ENCODE measurements around the gene AK9. TPM values are rescaled to one million over a fixed set of nuclear protein-coding genes. Genes with fewer than 3 reads are reported as not detected.

AK9 gene
- total and polyA plus RNA-seq, 12 donors: 1.9 to 9.9 (median 5.4) TPM

GRCh38 chr6:109612268-109612667 lies 78.7 kb downstream of the AK9 start:
- 42 to 74% (median 57%) methylated on average over 1 of the region's 1 CpG for WGBS, 4 donors
- intact Hi-C loops (cut with DNase I): no loop called here

GRCh38 chr6:109611502-109611901 lies 79.5 kb downstream of the AK9 start:
- WGBS, 4 donors: 93 to 98% (median 95%) methylated on average over 1 of the region's 1 CpG

More at GRCh38 chr6:109612268-109612667, 78.7 kb downstream of the AK9 start:
- H3K27ac ChIP-seq: no peak overlapping the region
- no peak overlapping the region for H3K4me3 ChIP-seq
- TF ChIP-seq POLR2A (IDR thresholded peaks at IDR 0.05) (no peak), CTCF (IDR thresholded peaks at IDR 0.05) (no peak)
- H3K27me3 ChIP-seq: no peaks in the 10 kb centered on the region
- no peak for DNase-seq
- no peaks in the 10 kb centered on the region for H3K9me3 ChIP-seq (replicated peaks in 1 of 3)
- H3K4me1 ChIP-seq (replicated peaks in 1 of 2): no peaks in the 10 kb centered on the region
- H3K36me3 ChIP-seq (replicated peaks in 1 of 2): no peaks in the 10 kb centered on the region

GRCh38 chr6:109610590-109610989 lies 80.4 kb downstream of the AK9 start:
- DNase-seq: no peak
- Histone ChIP-seq H3K4me1 (replicated peaks in 1 of 2) (no peaks in the 10 kb centered on the region), H3K9me3 (replicated peaks in 1 of 3) (no peaks in the 10 kb centered on the region), H3K4me3 (no peak overlapping the region), H3K36me3 (replicated peaks in 1 of 2) (no peaks in the 10 kb centered on the region), H3K27me3 (no peaks in the 10 kb centered on the region), H3K27ac (no peak overlapping the region)
- intact Hi-C loops (cut with DNase I): no loop called here
- TF ChIP-seq CTCF (IDR thresholded peaks at IDR 0.05) (no peak), POLR2A (IDR thresholded peaks at IDR 0.05) (no peak)
- WGBS, 4 donors: 55 to 61% (median 59%) methylated on average over 2 of the region's 2 CpGs

More at GRCh38 chr6:109611502-109611901, 79.5 kb downstream of the AK9 start:
- no peaks in the 10 kb centered on the region for H3K36me3 ChIP-seq (replicated peaks in 1 of 2)
- intact Hi-C loops (cut with DNase I): no loop called here
- no peak for TF ChIP-seq POLR2A (IDR thresholded peaks at IDR 0.05)
- no peak overlapping the region for H3K4me3 ChIP-seq
- DNase-seq: no peak
- no peak overlapping the region for H3K27ac ChIP-seq
- H3K4me1 ChIP-seq (replicated peaks in 1 of 2): no peaks in the 10 kb centered on the region
- no peaks in the 10 kb centered on the region for H3K27me3 ChIP-seq
- no peaks in the 10 kb centered on the region for H3K9me3 ChIP-seq (replicated peaks in 1 of 3)

GRCh38 chr6:109609737-109610136 lies 81.3 kb downstream of the AK9 start:
- Histone ChIP-seq H3K4me1 (replicated peaks in 1 of 2) (no peaks in the 10 kb centered on the region), H3K27ac (no peak overlapping the region), H3K4me3 (no peak overlapping the region), H3K27me3 (no peaks in the 10 kb centered on the region), H3K36me3 (replicated peaks in 1 of 2) (no peaks in the 10 kb centered on the region), H3K9me3 (replicated peaks in 1 of 3) (no peaks in the 10 kb centered on the region)
- TF ChIP-seq CTCF (IDR thresholded peaks at IDR 0.05) (no peak), POLR2A (IDR thresholded peaks at IDR 0.05) (no peak)
- intact Hi-C loops (cut with DNase I): no loop called here
- DNase-seq: no peak
- 76 to 92% (median 84%) methylated on average over 1 of the region's 1 CpG for WGBS, 4 donors

GRCh38 chr6:109606359-109606758 lies 84.6 kb downstream of the AK9 start:
- TF ChIP-seq CTCF (IDR thresholded peaks at IDR 0.05): no peak
- TF ChIP-seq POLR2A (IDR thresholded peaks at IDR 0.05): no peak
- no peaks in the 10 kb centered on the region for H3K9me3 ChIP-seq (replicated peaks in 1 of 3)
- intact Hi-C loops (cut with DNase I): no loop called here
- no peak overlapping the region for H3K27ac ChIP-seq
- no peaks in the 10 kb centered on the region for H3K27me3 ChIP-seq
- H3K4me1 ChIP-seq (replicated peaks in 1 of 2): no peaks in the 10 kb centered on the region
- WGBS, 4 donors: 89 to 98% (median 92%) methylated on average over 2 of the region's 2 CpGs
- no peak for DNase-seq
- H3K4me3 ChIP-seq: no peak overlapping the region
- no peaks in the 10 kb centered on the region for H3K36me3 ChIP-seq (replicated peaks in 1 of 2)
